H1 (cell line): ENCODE results near the gene TMEM120B. TPM values are rescaled to one million over a fixed set of nuclear protein-coding genes. Genes with fewer than 3 reads are reported as not detected.

Experiments
- ASH2L ChIP-seq: fragments of 200-600, 300-600 bp; sonication (generic); IDR thresholded peaks from one replicate; pipeline ENCODE4 v1.7.1; 2017; ENCODE audit warnings: low read length
- POLR2A ChIP-seq, 2 experiments: IDR thresholded peaks; 1 replicate in 1 of 2; 2 replicates in 1 of 2; pipeline ENCODE4 v1.6.1; 2011; ENCODE audit warnings: low read depth in 2 of 2, low read length in 2 of 2, mild to moderate bottlenecking in 2 of 2; ENCODE audit errors: control extremely low read depth in 1 of 2
- RNF2 ChIP-seq: fragments of 200-900, 300-1000 bp; sonication (generic); IDR thresholded peaks from 2 replicates; pipeline ENCODE4 v1.7.1; 2016; ENCODE audit warnings: borderline replicate concordance, low read depth, mild to moderate bottlenecking, antibody characterized with exemption, low read length; ENCODE audit not compliant: poor library complexity, severe bottlenecking; ENCODE audit errors: missing control alignments
- RXRA ChIP-seq: IDR thresholded peaks from 2 replicates; pipeline ENCODE4 v1.6.1; 2011; ENCODE audit warnings: low read depth, mild to moderate bottlenecking, low read length, moderate library complexity; ENCODE audit not compliant: insufficient read depth
- SAP30 ChIP-seq: fragments of 300-600 bp; sonication (generic); IDR thresholded peaks from 2 replicates; pipeline ENCODE4 v1.7.1; 2012; ENCODE audit warnings: low read length, moderate library complexity, mild to moderate bottlenecking, inconsistent platforms; ENCODE audit not compliant: insufficient read depth, insufficient replicate concordance
- polyA plus RNA-seq, 7 experiments: library from polyadenylated mRNA; depleted of rRNA in 3 of 7; stranded (reverse) in 5 of 7; unstranded in 2 of 7; fragments of >200 nt in 5 of 7; fragments of 200-250 nt in 2 of 7; gene quantifications; 1 replicate in 5 of 7; 2 replicates in 1 of 7; 4 replicates in 1 of 7; pipeline versions ENCODE4 v1.2.1 to v1.2.3, GENCODE V29; 2011 to 2013; ENCODE audit warnings: missing spikeins in 2 of 7, mixed read lengths in 2 of 7
- total RNA-seq: library from RNA; stranded (reverse); fragmentation: NEBNext Ultra II Directional; extraction: Animal tissue kit (Norgen Biotek cat#: 25700); gene quantifications from 2 replicates; pipeline ENCODE4 v1.2.1, GENCODE V29; 2021

TMEM120B gene
- total and polyA plus RNA-seq, 2 of the 8 experiments (the other 6 are each of a cell fraction or from before 2014, with no cell fraction given), result 22.0 to 29.1 TPM

GRCh38 chr12:121799842-121800693, 87.5 kb downstream of the TMEM120B start (continued):
- TF ChIP-seq POLR2A (IDR thresholded peaks at IDR 0.05; ENCODE audit: control extremely low read depth in 1 of 2, low read depth in 2 of 2, low read length in 2 of 2) (peak in 1 of 2 experiments; percentile 37; a peak in 1 of 3 replicates), RNF2 (no peak), ASH2L (peak; percentile 53), RXRA (0 out of 2 replicates have a peak, but pooled peaks have one; percentile 32), SAP30 (no peak)
